WTC11 (cell line): ENCODE data around the gene PKP4.

ENCODE experiments used
- ELF4 ChIP-seq: sonication (generic); formaldehyde crosslinking; IDR thresholded peaks from 2 replicates; pipeline ENCODE4 v1.8.1; 2022; ENCODE audit warnings: low read depth, mild to moderate bottlenecking, moderate library complexity, missing genetic modification reagents
- FOXP1 ChIP-seq: sonication (generic); formaldehyde crosslinking; IDR thresholded peaks from 2 replicates; pipeline ENCODE4 v1.8.0; 2022; ENCODE audit warnings: missing genetic modification reagents, mild to moderate bottlenecking, moderate library complexity, borderline replicate concordance
- KAT7 ChIP-seq: sonication (generic); formaldehyde crosslinking; IDR thresholded peaks from 2 replicates; pipeline ENCODE4 v1.8.1; 2023; ENCODE audit warnings: missing genetic modification reagents, mild to moderate bottlenecking, borderline replicate concordance
- NFE2L1 ChIP-seq: sonication (generic); formaldehyde crosslinking; IDR thresholded peaks from 2 replicates; pipeline ENCODE4 v1.8.1; 2023; ENCODE audit warnings: missing genetic modification reagents
- SOX15 ChIP-seq: fragments of 250-450 bp; sonication (Bioruptor Pico); IDR thresholded peaks from 2 replicates; pipeline ENCODE4 v1.9.0; 2021; ENCODE audit warnings: mild to moderate bottlenecking
- SP1 ChIP-seq: sonication (generic); formaldehyde crosslinking; conservative IDR thresholded peaks from 2 replicates; pipeline ENCODE4 v1.8.1; 2022; ENCODE audit warnings: missing genetic modification reagents
- TF ChIP-seq, protein P1 (sequence below): fragments of 200-600 bp; IDR thresholded peaks from 2 replicates; pipeline ENCODE4 v1.8.0; 2022; ENCODE audit warnings: antibody characterized with exemption
- TF ChIP-seq, protein P2 (sequence below): fragments of 250-450 bp; sonication (Bioruptor Pico); IDR thresholded peaks from 2 replicates; pipeline ENCODE4 v1.9.0; 2021; ENCODE audit warnings: moderate library complexity, mild to moderate bottlenecking, inconsistent platforms, borderline replicate concordance
- TF ChIP-seq, protein P3 (sequence below): sonication (generic); formaldehyde crosslinking; IDR thresholded peaks from 2 replicates; pipeline ENCODE4 v1.8.1; 2022; ENCODE audit warnings: low read depth, missing genetic modification reagents, borderline replicate concordance
- TF ChIP-seq, protein P4 (sequence below): sonication (generic); formaldehyde crosslinking; IDR thresholded peaks from 2 replicates; pipeline ENCODE4 v1.8.1; 2023; ENCODE audit warnings: mild to moderate bottlenecking, missing genetic modification reagents, moderate library complexity

DNA sequence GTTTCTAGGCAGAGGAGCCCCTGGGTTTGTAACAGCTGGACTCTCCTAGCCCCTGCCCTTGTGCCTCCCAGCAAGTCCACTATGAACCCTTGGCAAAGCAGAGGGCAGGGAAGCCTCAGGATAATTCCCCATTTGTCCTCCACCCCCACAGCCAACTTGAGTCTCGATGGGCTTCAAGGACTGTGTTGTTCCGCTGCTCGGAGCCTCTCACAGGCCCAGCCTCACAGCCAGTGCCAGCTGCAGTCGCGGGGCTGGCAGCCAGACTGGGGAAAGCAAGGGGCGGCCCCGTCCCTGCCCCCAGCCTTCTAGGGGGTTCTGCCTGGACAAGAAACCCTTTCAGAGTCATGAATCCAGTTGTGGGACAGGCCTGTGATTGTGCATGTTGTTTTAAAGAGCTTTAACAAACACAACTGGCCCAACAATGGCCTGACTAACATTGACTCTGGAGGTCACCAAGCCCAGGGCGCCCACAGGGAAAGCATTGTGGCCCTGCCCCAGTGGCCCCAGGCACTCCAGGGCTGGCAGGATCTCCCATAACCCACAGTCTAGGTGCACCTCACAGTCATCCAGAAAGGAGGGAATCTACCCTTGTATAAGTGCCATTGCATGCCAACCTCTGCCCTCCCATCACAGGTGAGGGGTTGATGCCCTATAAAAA is 266.6 kb downstream of the PKP4 start:
- TF ChIP-seq KAT7 (CRISPR knock-in tag), result no peak
- TF ChIP-seq, protein P1, sequence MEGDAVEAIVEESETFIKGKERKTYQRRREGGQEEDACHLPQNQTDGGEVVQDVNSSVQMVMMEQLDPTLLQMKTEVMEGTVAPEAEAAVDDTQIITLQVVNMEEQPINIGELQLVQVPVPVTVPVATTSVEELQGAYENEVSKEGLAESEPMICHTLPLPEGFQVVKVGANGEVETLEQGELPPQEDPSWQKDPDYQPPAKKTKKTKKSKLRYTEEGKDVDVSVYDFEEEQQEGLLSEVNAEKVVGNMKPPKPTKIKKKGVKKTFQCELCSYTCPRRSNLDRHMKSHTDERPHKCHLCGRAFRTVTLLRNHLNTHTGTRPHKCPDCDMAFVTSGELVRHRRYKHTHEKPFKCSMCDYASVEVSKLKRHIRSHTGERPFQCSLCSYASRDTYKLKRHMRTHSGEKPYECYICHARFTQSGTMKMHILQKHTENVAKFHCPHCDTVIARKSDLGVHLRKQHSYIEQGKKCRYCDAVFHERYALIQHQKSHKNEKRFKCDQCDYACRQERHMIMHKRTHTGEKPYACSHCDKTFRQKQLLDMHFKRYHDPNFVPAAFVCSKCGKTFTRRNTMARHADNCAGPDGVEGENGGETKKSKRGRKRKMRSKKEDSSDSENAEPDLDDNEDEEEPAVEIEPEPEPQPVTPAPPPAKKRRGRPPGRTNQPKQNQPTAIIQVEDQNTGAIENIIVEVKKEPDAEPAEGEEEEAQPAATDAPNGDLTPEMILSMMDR, result no peak
- no peak for TF ChIP-seq NFE2L1 (CRISPR knock-in tag)
- TF ChIP-seq, protein P2, sequence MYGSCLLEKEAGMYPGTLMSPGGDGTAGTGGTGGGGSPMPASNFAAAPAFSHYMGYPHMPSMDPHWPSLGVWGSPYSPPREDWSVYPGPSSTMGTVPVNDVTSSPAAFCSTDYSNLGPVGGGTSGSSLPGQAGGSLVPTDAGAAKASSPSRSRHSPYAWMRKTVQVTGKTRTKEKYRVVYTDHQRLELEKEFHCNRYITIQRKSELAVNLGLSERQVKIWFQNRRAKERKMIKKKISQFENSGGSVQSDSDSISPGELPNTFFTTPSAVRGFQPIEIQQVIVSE (CRISPR knock-in tag), result no peak
- TF ChIP-seq SP1, result no peak
- TF ChIP-seq, protein P3, sequence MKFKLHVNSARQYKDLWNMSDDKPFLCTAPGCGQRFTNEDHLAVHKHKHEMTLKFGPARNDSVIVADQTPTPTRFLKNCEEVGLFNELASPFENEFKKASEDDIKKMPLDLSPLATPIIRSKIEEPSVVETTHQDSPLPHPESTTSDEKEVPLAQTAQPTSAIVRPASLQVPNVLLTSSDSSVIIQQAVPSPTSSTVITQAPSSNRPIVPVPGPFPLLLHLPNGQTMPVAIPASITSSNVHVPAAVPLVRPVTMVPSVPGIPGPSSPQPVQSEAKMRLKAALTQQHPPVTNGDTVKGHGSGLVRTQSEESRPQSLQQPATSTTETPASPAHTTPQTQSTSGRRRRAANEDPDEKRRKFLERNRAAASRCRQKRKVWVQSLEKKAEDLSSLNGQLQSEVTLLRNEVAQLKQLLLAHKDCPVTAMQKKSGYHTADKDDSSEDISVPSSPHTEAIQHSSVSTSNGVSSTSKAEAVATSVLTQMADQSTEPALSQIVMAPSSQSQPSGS, result no peak
- TF ChIP-seq ELF4 (CRISPR knock-in tag), result no peak
- TF ChIP-seq, protein P4, sequence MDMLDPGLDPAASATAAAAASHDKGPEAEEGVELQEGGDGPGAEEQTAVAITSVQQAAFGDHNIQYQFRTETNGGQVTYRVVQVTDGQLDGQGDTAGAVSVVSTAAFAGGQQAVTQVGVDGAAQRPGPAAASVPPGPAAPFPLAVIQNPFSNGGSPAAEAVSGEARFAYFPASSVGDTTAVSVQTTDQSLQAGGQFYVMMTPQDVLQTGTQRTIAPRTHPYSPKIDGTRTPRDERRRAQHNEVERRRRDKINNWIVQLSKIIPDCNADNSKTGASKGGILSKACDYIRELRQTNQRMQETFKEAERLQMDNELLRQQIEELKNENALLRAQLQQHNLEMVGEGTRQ, result no peak
- TF ChIP-seq FOXP1 (CRISPR knock-in tag), result no peak
- no peak for TF ChIP-seq SOX15 (CRISPR knock-in tag)
